ENCODE results near the gene SERAC1.

Gene SERAC1

GRCh38 chr6:158118886-158119285 lies 49.2 kb downstream of the SERAC1 start:
- DNase-seq: no peak

- DNase-seq: no peak
Measured at GRCh38 chr6:158115508-158115907, 52.6 kb downstream of the SERAC1 start.

- DNase-seq: no peak
Measured at GRCh38 chr6:158115102-158115501, 53.0 kb downstream of the SERAC1 start.

GRCh38 chr6:158113802-158114201 lies 54.3 kb downstream of the SERAC1 start:
- DNase-seq: no peak

- DNase-seq: no peak
Measured at GRCh38 chr6:158111987-158112386, 56.1 kb downstream of the SERAC1 start.

GRCh38 chr6:158110986-158111385 lies 57.1 kb downstream of the SERAC1 start:
- no peak for DNase-seq

GRCh38 chr6:158109748-158110147 lies 58.3 kb downstream of the SERAC1 start:
- DNase-seq: no peak

- no peak for DNase-seq
Measured at GRCh38 chr6:158104696-158105095, 63.4 kb downstream of the SERAC1 start.

GRCh38 chr6:158103228-158103627 lies 64.8 kb downstream of the SERAC1 start:
- DNase-seq: no peak

- no peak for DNase-seq
Measured at GRCh38 chr6:158095671-158096070, 72.4 kb downstream of the SERAC1 start.

GRCh38 chr6:158095031-158095430 lies 73.0 kb downstream of the SERAC1 start:
- no peak for DNase-seq

GRCh38 chr6:158092806-158093205 lies 75.3 kb downstream of the SERAC1 start:
- DNase-seq: no peak

GRCh38 chr6:158087224-158087867 lies 80.7 kb downstream of the SERAC1 start:
- DNase-seq: no peak

GRCh38 chr6:158086504-158087223 lies 81.4 kb downstream of the SERAC1 start:
- no peak for DNase-seq

- no peak for DNase-seq
Measured at GRCh38 chr6:158086054-158086503, 82.0 kb downstream of the SERAC1 start.

GRCh38 chr6:158085261-158086053 lies 82.6 kb downstream of the SERAC1 start:
- no peak for DNase-seq

- no peak for DNase-seq
Measured at GRCh38 chr6:158083455-158084325, 84.4 kb downstream of the SERAC1 start.

GRCh38 chr6:158081657-158081935 lies 86.5 kb downstream of the SERAC1 start:
- no peak for DNase-seq

GRCh38 chr6:158080849-158081656 lies 87.0 kb downstream of the SERAC1 start:
- no peak for DNase-seq

- DNase-seq: no peak
Measured at GRCh38 chr6:158078320-158078719, 89.7 kb downstream of the SERAC1 start.

GRCh38 chr6:158077676-158078075 lies 90.4 kb downstream of the SERAC1 start:
- DNase-seq: no peak

GRCh38 chr6:158076548-158076947 lies 91.5 kb downstream of the SERAC1 start:
- no peak for DNase-seq

Data from stimulated activated CD4-positive, alpha-beta T cell treated with anti-CD3 and anti-CD28 coated beads, Interleukin-1b, Interleukin-23, amount 100 ng/mL, for 48 hours (primary cell).